H1 (cell line): ENCODE data around the gene PLBD1.

Source experiments
- CEBPB ChIP-seq: IDR thresholded peaks from 2 replicates; pipeline ENCODE4 v1.6.1; 2012; ENCODE audit warnings: low read depth, low read length
- CREB1 ChIP-seq: IDR thresholded peaks from 2 replicates; pipeline ENCODE4 v1.6.1; 2012; ENCODE audit warnings: inconsistent platforms
- EP300 ChIP-seq, 2 experiments: IDR thresholded peaks; 1 replicate in 1 of 2; 2 replicates in 1 of 2; pipeline ENCODE4 v1.6.1; 2011 to 2012; ENCODE audit warnings: low read depth in 2 of 2, low read length in 2 of 2, mild to moderate bottlenecking in 2 of 2, borderline replicate concordance in 1 of 2, inconsistent platforms in 1 of 2, moderate library complexity in 1 of 2
- FOSL1 ChIP-seq: IDR thresholded peaks from 2 replicates; pipeline ENCODE4 v1.6.1; 2011; ENCODE audit warnings: mild to moderate bottlenecking, low read depth, low read length, moderate library complexity; ENCODE audit not compliant: insufficient read depth
- MAFK ChIP-seq: IDR thresholded peaks from 2 replicates; pipeline ENCODE4 v1.6.1; 2012; ENCODE audit warnings: low read depth, mild to moderate bottlenecking, improper control_type of control experiment, low read length
- MAX ChIP-seq: IDR thresholded peaks from 2 replicates; pipeline ENCODE4 v1.6.1; 2012; ENCODE audit warnings: inconsistent platforms
- PHF8 ChIP-seq: fragments of 200-600 bp; sonication (generic); conservative IDR thresholded peaks from 2 replicates; pipeline ENCODE4 v1.7.1; 2012; ENCODE audit warnings: low read depth, mild to moderate bottlenecking, inconsistent platforms, low read length, moderate library complexity
- POLR2A ChIP-seq, 2 experiments: IDR thresholded peaks; 1 replicate in 1 of 2; 2 replicates in 1 of 2; pipeline ENCODE4 v1.6.1; 2011; ENCODE audit warnings: low read depth in 2 of 2, low read length in 2 of 2, mild to moderate bottlenecking in 2 of 2; ENCODE audit errors: control extremely low read depth in 1 of 2
- POLR2AphosphoS5 ChIP-seq: IDR thresholded peaks from 2 replicates; pipeline ENCODE4 v1.6.1; 2011; ENCODE audit warnings: low read depth, low read length
- RAD21 ChIP-seq, 2 experiments: IDR thresholded peaks in 1 of 2; conservative IDR thresholded peaks in 1 of 2; 2 replicates each; pipeline ENCODE4 v1.6.1; 2011; ENCODE audit warnings: low read depth in 2 of 2, low read length in 2 of 2, improper control_type of control experiment in 1 of 2, inconsistent platforms in 1 of 2, mild to moderate bottlenecking in 1 of 2, moderate library complexity in 1 of 2
- YY1 ChIP-seq: IDR thresholded peaks from 2 replicates; pipeline ENCODE4 v1.6.1; 2011; ENCODE audit warnings: low read depth, mild to moderate bottlenecking, low read length
- TF ChIP-seq, protein P1 (sequence below), 3 experiments: IDR thresholded peaks; 1 replicate in 2 of 3; 2 replicates in 1 of 3; pipeline versions ENCODE4 v1.5.1 to v1.6.1; 2011; ENCODE audit warnings: low read length in 3 of 3, mild to moderate bottlenecking in 3 of 3, inconsistent platforms in 2 of 3, low read depth in 1 of 3, moderate library complexity in 1 of 3; ENCODE audit not compliant: insufficient read depth in 1 of 3; ENCODE audit errors: control extremely low read depth in 1 of 3
- TF ChIP-seq, protein P2 (sequence below): IDR thresholded peaks from 2 replicates; pipeline ENCODE4 v1.6.1; 2011; ENCODE audit warnings: low read length, improper control_type of control experiment

- TF ChIP-seq, protein P1, sequence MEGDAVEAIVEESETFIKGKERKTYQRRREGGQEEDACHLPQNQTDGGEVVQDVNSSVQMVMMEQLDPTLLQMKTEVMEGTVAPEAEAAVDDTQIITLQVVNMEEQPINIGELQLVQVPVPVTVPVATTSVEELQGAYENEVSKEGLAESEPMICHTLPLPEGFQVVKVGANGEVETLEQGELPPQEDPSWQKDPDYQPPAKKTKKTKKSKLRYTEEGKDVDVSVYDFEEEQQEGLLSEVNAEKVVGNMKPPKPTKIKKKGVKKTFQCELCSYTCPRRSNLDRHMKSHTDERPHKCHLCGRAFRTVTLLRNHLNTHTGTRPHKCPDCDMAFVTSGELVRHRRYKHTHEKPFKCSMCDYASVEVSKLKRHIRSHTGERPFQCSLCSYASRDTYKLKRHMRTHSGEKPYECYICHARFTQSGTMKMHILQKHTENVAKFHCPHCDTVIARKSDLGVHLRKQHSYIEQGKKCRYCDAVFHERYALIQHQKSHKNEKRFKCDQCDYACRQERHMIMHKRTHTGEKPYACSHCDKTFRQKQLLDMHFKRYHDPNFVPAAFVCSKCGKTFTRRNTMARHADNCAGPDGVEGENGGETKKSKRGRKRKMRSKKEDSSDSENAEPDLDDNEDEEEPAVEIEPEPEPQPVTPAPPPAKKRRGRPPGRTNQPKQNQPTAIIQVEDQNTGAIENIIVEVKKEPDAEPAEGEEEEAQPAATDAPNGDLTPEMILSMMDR (IDR thresholded peaks at IDR 0.05; ENCODE audit: control extremely low read depth in 1 of 3, insufficient read depth in 1 of 3, low read depth in 1 of 3, low read length in 3 of 3): no peak
- TF ChIP-seq POLR2A (IDR thresholded peaks at IDR 0.05; ENCODE audit: control extremely low read depth in 1 of 2, low read depth in 2 of 2, low read length in 2 of 2) (no peak), RAD21 (IDR thresholded peaks at IDR 0.05 in 1 of 2, conservative IDR thresholded peaks at IDR 0.05 in 1 of 2; ENCODE audit: low read depth in 2 of 2, low read length in 2 of 2) (no peak), MAFK (no peak), POLR2AphosphoS5 (no peak), CEBPB (no peak), YY1 (no peak), MAX (no peak), EP300 (IDR thresholded peaks at IDR 0.05; ENCODE audit: borderline replicate concordance in 1 of 2, low read depth in 2 of 2, low read length in 2 of 2) (no peak), PHF8 (no peak), CREB1 (no peak), FOSL1 (no peak)
- TF ChIP-seq, protein P2, sequence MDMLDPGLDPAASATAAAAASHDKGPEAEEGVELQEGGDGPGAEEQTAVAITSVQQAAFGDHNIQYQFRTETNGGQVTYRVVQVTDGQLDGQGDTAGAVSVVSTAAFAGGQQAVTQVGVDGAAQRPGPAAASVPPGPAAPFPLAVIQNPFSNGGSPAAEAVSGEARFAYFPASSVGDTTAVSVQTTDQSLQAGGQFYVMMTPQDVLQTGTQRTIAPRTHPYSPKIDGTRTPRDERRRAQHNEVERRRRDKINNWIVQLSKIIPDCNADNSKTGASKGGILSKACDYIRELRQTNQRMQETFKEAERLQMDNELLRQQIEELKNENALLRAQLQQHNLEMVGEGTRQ: no peak
Observed at GRCh38 chr12:14481201-14481600, 86.5 kb downstream of the PLBD1 start.
